Testis (tissue), 2 donors: ENCODE data around the gene ID3.

ENCODE experiments used
- CTCF ChIP-seq, 3 experiments: fragments of 450-650 bp in 2 of 3; fragments of 200-600 bp in 1 of 3; sonication (generic) in 1 of 3; IDR thresholded peaks; one replicate each; pipeline ENCODE4 v1.5.1; 2016 to 2019; ENCODE audit warnings: antibody characterized with exemption in 3 of 3, mild to moderate bottlenecking in 2 of 3, moderate library complexity in 1 of 3
- POLR2A ChIP-seq: fragments of 450-650 bp; IDR thresholded peaks from one replicate; pipeline ENCODE4 v1.6.1; 2017; ENCODE audit warnings: antibody characterized with exemption, mild to moderate bottlenecking, moderate library complexity

- TF ChIP-seq CTCF (IDR thresholded peaks at IDR 0.05): no peak
- TF ChIP-seq POLR2A: no peak
These were observed 30.9 kb upstream of the ID3 start for GRCh38 chr1:23590058-23590783.
